Neuronal stem cell (in vitro differentiated cells): ENCODE data around the gene HOPX.
"Not testable (repeated sequence)": the region's sequence is repeated elsewhere in the genome, so short reads cannot be mapped to it uniquely, and the experiment has no call there.

Experiments
- DNase-seq: peaks from one replicate; pipeline ENCODE4 v3.0.0-alpha.2; 2013; ENCODE audit warnings: low spot score
- H2AFZ ChIP-seq: one replicate; pipeline ENCODE4 v1.6.1; 2013; ENCODE audit warnings: mild to moderate bottlenecking, low read length, inconsistent platforms
- H2AK5ac ChIP-seq: 2 replicates; pipeline ENCODE4 v1.6.1; 2013; ENCODE audit warnings: low read depth, mild to moderate bottlenecking, inconsistent platforms, low read length, moderate library complexity, mixed read lengths
- H2BK120ac ChIP-seq: 2 replicates; pipeline ENCODE4 v1.6.1; 2013; ENCODE audit warnings: low read depth, mild to moderate bottlenecking, inconsistent platforms, low read length, moderate library complexity, mixed read lengths
- H2BK12ac ChIP-seq: one replicate; pipeline ENCODE4 v1.6.1; 2013; ENCODE audit warnings: low read length, inconsistent platforms
- H2BK15ac ChIP-seq: 2 replicates; pipeline ENCODE4 v1.6.1; 2013; ENCODE audit warnings: mild to moderate bottlenecking, low read length, inconsistent platforms, mixed read lengths
- H2BK5ac ChIP-seq: one replicate; pipeline ENCODE4 v1.6.1; 2013; ENCODE audit warnings: inconsistent platforms, mild to moderate bottlenecking, low read length, moderate library complexity
- H3K14ac ChIP-seq: one replicate; pipeline ENCODE4 v1.6.1; 2013; ENCODE audit warnings: low read length, inconsistent platforms
- H3K18ac ChIP-seq: 2 replicates; pipeline ENCODE4 v1.6.1; 2013; ENCODE audit warnings: low read length, inconsistent platforms
- H3K23ac ChIP-seq: 2 replicates; pipeline ENCODE4 v1.6.1; 2013; ENCODE audit warnings: low read depth, mild to moderate bottlenecking, mixed read lengths, low read length, inconsistent platforms; ENCODE audit not compliant: poor library complexity
- H3K27ac ChIP-seq: replicated peaks from 3 replicates; pipeline ENCODE4 v1.5.1; 2013; ENCODE audit warnings: low read length, inconsistent platforms
- H3K27me3 ChIP-seq, 3 experiments: 2 replicates each; pipeline ENCODE4 v1.6.1; 2013; ENCODE audit warnings: low read length in 3 of 3, mild to moderate bottlenecking in 2 of 3, inconsistent platforms in 1 of 3, low read depth in 1 of 3, mixed read lengths in 1 of 3, moderate library complexity in 1 of 3; ENCODE audit not compliant: control insufficient read depth in 3 of 3, insufficient read depth in 3 of 3
- H3K36me3 ChIP-seq, 2 donors: replicated peaks in 1 of 2; 2 replicates each; pipeline ENCODE4 v1.6.1; 2013; ENCODE audit warnings: low read length in 2 of 2; ENCODE audit not compliant: control insufficient read depth in 2 of 2, insufficient read depth in 2 of 2
- H3K4ac ChIP-seq: 2 replicates; pipeline ENCODE4 v1.6.1; 2013; ENCODE audit warnings: inconsistent platforms, mild to moderate bottlenecking, low read length, moderate library complexity
- H3K4me1 ChIP-seq, 2 donors: 1 replicate in 1 of 2; 2 replicates in 1 of 2; pipeline ENCODE4 v1.6.1; 2013; ENCODE audit warnings: low read length in 2 of 2, low read depth in 1 of 2; ENCODE audit not compliant: control insufficient read depth in 2 of 2, insufficient read depth in 1 of 2
- H3K4me2 ChIP-seq: one replicate; pipeline ENCODE4 v1.6.1; 2013; ENCODE audit warnings: mild to moderate bottlenecking, low read length, inconsistent platforms; ENCODE audit not compliant: insufficient read depth, poor library complexity, severe bottlenecking
- H3K4me3 ChIP-seq, 2 donors: 2 replicates each; pipeline ENCODE4 v1.5.1; 2013; ENCODE audit warnings: low read length in 2 of 2, mild to moderate bottlenecking in 2 of 2, inconsistent platforms in 1 of 2, moderate library complexity in 1 of 2
- H3K79me1 ChIP-seq: one replicate; pipeline ENCODE4 v1.6.1; 2013; ENCODE audit warnings: low read depth, mild to moderate bottlenecking, inconsistent platforms, low read length, moderate library complexity
- H3K9ac ChIP-seq: one replicate; pipeline ENCODE4 v1.6.1; 2013; ENCODE audit warnings: mild to moderate bottlenecking, low read depth, low read length, inconsistent platforms; ENCODE audit not compliant: poor library complexity
- H3K9me3 ChIP-seq, 2 donors: replicated peaks in 1 of 2; 2 replicates each; pipeline versions ENCODE3 to v1.6.1; 2013; ENCODE audit warnings: low read length in 2 of 2, mild to moderate bottlenecking in 2 of 2, inconsistent platforms in 1 of 2, low read depth in 1 of 2, mixed read lengths in 1 of 2, moderate library complexity in 1 of 2; ENCODE audit not compliant: control insufficient read depth in 2 of 2, insufficient read depth in 1 of 2
- H4K8ac ChIP-seq: one replicate; pipeline ENCODE4 v1.6.1; 2013; ENCODE audit warnings: low read depth, mild to moderate bottlenecking, inconsistent platforms, low read length, moderate library complexity
- H4K91ac ChIP-seq: one replicate; pipeline ENCODE4 v1.6.1; 2013; ENCODE audit warnings: low read length, low read depth, mild to moderate bottlenecking, inconsistent platforms; ENCODE audit not compliant: poor library complexity
- WGBS, 2 donors: extraction: QIAGEN DNeasy Blood & Tissue Kit; methylation state at CpG; one replicate each; pipeline ENCODE4 v1.1.7; 2013; ENCODE audit warnings: missing lambda C conversion rate in 2 of 2, mixed read lengths in 1 of 2; ENCODE audit not compliant: insufficient read length in 2 of 2, insufficient replicate concordance in 1 of 2; ENCODE audit errors: extremely low coverage in 2 of 2; 5-methylcytosine and 5-hydroxymethylcytosine counted together

The HOPX gene

DNA sequence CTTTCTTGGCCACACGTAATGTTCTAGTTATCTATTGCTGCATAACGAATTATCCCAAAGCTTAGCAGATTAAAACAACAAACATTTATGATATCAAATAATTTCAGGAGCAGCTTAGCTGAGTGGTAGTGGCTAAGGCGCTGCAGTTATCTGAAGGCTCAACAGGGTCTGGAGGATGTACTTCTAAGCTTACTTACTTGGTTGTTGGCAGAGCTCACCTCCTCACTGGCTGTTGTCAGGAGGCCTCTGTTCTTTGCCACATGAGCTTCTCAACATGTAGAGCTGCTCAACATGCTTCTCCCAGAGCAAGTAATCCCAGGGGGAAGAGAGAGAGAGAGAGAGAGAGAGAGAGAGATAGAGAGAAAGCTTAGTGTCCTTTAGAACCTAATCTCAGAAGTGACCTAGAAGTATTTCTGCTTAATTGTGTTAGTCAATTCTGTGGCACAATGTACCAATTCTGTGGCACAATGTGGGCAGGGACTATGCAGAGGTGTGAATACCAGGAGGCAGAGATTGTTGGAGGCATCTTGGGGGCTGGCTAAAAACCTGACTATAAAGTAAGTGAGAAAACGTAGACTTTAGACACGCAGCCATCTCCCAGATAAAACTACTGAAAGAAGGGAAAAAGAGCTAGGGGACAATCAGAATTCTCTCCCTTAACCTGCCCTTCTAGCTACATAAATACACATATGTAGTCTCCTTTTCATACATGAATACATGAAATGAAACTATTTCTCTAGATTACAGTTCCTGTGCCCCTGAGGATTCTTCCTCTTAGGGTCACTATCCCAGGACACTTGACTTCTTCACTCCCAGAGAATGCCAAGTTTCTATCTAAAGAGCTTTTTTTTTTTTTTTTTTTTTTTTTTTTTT is 40.2 kb downstream of the HOPX start:
- H2BK120ac ChIP-seq = no peak overlapping the region
- no peak overlapping the region for H2BK15ac ChIP-seq
- no peak overlapping the region for H3K27ac ChIP-seq
- H3K4me3 ChIP-seq = no peak overlapping the region
- H3K9me3 ChIP-seq = no peaks in the 10 kb centered on the region
- H3K79me1 ChIP-seq = no peaks in the 10 kb centered on the region
- no peak overlapping the region for H3K14ac ChIP-seq
- H3K4ac ChIP-seq = no peak overlapping the region
- no peak overlapping the region for H2AK5ac ChIP-seq
- no peak overlapping the region for H2BK12ac ChIP-seq
- no peaks in the 10 kb centered on the region for H3K4me1 ChIP-seq
- no peak for DNase-seq
- no peak overlapping the region for H3K18ac ChIP-seq
- no peak overlapping the region for H2BK5ac ChIP-seq
- no peak overlapping the region for H3K23ac ChIP-seq
- WGBS, 2 donors = no CpG with 5 or more reads among the region's 5 CpGs
- H3K27me3 ChIP-seq = no peaks in the 10 kb centered on the region
- no peak overlapping the region for H3K4me2 ChIP-seq
- H2AFZ ChIP-seq = no peak overlapping the region
- no peak overlapping the region for H4K91ac ChIP-seq
- no peak overlapping the region for H4K8ac ChIP-seq
- no peak overlapping the region for H3K9ac ChIP-seq
- H3K36me3 ChIP-seq = no peaks in the 10 kb centered on the region

DNA sequence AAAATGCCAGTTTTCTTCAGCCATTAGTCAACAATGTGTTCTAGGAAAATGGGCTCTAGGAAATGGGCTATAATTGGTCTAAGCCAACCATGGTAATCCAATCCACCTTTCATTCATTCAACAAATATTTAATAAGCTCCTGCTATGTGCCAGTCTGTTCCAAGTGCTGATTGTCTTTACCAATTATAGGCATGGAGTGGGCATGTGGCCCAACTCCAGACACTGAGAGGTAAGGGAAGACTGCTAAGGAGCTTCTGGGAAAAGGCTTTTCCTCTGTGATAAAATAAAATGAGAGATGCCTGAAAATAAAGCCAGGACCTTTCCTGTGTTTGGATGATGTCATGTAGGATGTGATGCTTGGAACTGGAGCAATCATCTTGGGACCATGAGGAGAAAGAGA is 43.3 kb downstream of the HOPX start:
- H3K23ac ChIP-seq = no peak overlapping the region
- H3K4me3 ChIP-seq = no peak overlapping the region
- no peaks in the 10 kb centered on the region for H3K4me1 ChIP-seq
- H2BK12ac ChIP-seq = no peak overlapping the region
- no peak overlapping the region for H3K9ac ChIP-seq
- H3K4me2 ChIP-seq = no peak overlapping the region
- H2AFZ ChIP-seq = no peak overlapping the region
- no peak overlapping the region for H4K91ac ChIP-seq
- no peaks in the 10 kb centered on the region for H3K79me1 ChIP-seq
- no peak overlapping the region for H2BK5ac ChIP-seq
- H2AK5ac ChIP-seq = no peak overlapping the region
- no peak overlapping the region for H4K8ac ChIP-seq
- no peaks in the 10 kb centered on the region for H3K27me3 ChIP-seq
- no peaks in the 10 kb centered on the region for H3K36me3 ChIP-seq
- no peak for DNase-seq
- H3K18ac ChIP-seq = no peak overlapping the region
- no peak overlapping the region for H3K14ac ChIP-seq
- H2BK15ac ChIP-seq = no peak overlapping the region
- H3K4ac ChIP-seq = no peak overlapping the region
- H3K27ac ChIP-seq = no peak overlapping the region
- no peak overlapping the region for H2BK120ac ChIP-seq
- no peaks in the 10 kb centered on the region for H3K9me3 ChIP-seq

DNA sequence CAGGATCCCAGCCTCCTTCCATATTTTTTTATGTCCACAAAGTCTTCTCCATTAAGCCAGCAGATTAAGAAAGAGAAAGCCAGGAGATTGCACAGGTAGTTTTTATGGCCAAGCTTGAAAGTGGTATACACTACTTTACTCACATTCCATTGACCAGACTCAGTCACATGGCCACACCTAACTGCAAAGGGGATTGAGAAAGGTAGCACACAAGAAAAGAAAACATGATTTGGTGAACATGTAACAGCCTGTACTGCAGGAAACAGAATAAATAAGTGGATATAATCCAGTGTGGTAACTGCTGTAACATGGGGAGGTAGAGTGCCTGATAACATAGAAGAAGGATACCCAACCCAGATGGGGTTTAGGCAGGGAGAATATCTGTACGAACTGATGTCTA is 43.9 kb downstream of the HOPX start:
- Histone ChIP-seq H3K14ac (no peak overlapping the region), H3K18ac (no peak overlapping the region), H2AFZ (no peak overlapping the region), H3K36me3 (no peaks in the 10 kb centered on the region), H3K4me1 (no peaks in the 10 kb centered on the region), H3K27ac (no peak overlapping the region), H2BK120ac (no peak overlapping the region), H3K4me2 (no peak overlapping the region), H4K91ac (no peak overlapping the region), H3K4ac (no peak overlapping the region), H2BK15ac (no peak overlapping the region), H2BK5ac (no peak overlapping the region), H2AK5ac (no peak overlapping the region), H3K23ac (no peak overlapping the region), H3K4me3 (no peak overlapping the region), H3K79me1 (no peaks in the 10 kb centered on the region), H3K27me3 (no peaks in the 10 kb centered on the region), H3K9me3 (no peaks in the 10 kb centered on the region), H4K8ac (no peak overlapping the region), H2BK12ac (no peak overlapping the region), H3K9ac (no peak overlapping the region)
- WGBS, 2 donors = no CpG with 5 or more reads among the region's 1 CpG
- DNase-seq = no peak

DNA sequence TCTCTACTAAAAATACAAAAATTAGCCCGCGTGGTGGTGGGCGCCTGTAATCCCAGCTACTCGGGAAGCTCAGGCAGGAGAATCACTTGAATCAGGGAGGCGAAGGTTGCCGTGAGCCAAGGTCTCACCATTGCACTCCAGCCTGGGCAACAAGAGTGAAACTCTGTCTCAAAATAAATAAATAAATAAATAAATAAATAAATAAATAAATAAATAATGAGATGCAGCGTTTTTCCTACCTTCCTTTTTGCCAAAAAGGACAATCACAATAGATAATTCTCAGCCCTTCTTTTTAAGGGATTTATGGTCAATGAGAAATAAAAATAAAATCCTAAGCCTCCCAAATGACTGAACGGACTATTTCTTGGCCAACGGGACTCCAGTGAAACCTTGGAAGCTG is 46.1 kb downstream of the HOPX start:
- not testable (repeated sequence) for H2AFZ ChIP-seq, H2BK12ac ChIP-seq, H4K8ac ChIP-seq, H3K4me3 ChIP-seq, H3K23ac ChIP-seq, H3K27me3 ChIP-seq, H4K91ac ChIP-seq, H2BK15ac ChIP-seq, H3K4me2 ChIP-seq, H2BK5ac ChIP-seq, H2BK120ac ChIP-seq, H3K9me3 ChIP-seq, H3K36me3 ChIP-seq, H3K4ac ChIP-seq, H3K9ac ChIP-seq, H3K14ac ChIP-seq, DNase-seq, H3K4me1 ChIP-seq, H3K27ac ChIP-seq, H2AK5ac ChIP-seq, H3K79me1 ChIP-seq, H3K18ac ChIP-seq
- WGBS, 2 donors = no CpG with 5 or more reads among the region's 9 CpGs
